NK-92 (cell line): Measurements from ENCODE around the gene KIFC3.
"Not testable (repeated sequence)": the region's sequence is repeated elsewhere in the genome, so short reads cannot be mapped to it uniquely, and the experiment has no call there.

Experiments
- DNase-seq: peaks from one replicate; lab custom pipeline; 2025; ENCODE audit not compliant: unreplicated experiment; lab: John Stamatoyannopoulos, UW

Gene KIFC3

DNA sequence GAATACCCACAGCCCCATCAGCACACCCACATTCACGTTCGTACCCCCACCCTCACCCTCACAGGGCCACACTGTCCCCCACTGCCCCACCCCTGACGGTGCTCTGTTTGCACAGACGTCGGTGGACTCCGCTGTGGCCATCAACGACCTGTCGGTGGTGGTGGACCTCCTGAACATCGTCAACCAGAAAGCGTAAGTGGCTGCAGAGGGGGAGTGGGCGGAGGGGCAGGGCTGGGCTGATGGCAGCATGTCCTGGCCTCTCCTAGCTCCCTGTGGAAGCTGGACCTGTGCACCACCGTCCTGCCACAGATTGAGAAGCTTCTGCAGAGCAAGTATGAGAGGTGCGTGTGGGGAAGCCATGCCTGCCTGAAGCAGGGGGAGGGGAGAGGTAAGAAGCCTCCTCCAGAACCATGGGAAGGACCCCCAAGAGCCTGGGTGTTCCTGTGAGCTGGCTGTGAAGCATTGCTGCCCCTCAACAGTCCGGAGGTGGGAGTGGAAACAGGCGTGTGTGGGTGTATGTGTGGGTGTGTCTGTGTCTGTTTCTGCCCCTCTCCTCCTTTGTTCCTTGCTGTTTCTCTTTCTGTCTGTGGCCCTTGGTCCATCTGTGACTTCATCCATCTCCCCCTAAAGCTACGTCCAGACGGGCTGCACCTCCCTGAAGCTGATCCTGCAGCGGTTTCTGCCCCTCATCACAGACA lies 46.4 kb downstream of the KIFC3 start:
- no peak for DNase-seq

DNA sequence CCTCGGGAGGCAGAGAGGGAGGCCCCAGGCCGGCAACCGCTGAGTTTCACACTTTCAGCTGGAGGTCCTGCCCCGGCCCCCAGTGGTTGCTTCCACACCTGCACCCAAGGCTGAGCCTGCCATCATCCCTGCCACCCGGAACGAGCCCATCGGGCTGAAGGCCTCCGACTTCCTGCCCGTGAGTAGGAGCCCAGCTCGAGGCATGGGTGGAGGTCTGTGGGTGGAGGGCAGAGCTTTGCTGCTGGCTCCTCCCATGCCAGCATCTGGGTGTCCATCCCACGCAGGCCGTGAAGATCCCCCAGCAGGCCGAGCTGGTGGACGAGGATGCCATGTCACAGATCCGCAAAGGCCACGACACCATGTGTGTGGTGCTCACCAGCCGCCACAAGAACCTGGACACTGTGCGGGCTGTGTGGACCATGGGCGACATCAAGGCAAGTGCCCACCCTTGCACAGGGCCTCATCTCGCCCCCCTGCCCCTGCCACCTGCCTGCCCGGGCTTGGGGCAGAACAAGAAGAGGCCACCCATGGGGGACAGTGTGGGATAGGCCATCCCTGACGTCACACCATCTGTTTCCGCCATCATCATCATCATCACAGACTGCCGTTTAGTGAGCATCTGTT lies 47.1 kb downstream of the KIFC3 start:
- no peak for DNase-seq

DNA sequence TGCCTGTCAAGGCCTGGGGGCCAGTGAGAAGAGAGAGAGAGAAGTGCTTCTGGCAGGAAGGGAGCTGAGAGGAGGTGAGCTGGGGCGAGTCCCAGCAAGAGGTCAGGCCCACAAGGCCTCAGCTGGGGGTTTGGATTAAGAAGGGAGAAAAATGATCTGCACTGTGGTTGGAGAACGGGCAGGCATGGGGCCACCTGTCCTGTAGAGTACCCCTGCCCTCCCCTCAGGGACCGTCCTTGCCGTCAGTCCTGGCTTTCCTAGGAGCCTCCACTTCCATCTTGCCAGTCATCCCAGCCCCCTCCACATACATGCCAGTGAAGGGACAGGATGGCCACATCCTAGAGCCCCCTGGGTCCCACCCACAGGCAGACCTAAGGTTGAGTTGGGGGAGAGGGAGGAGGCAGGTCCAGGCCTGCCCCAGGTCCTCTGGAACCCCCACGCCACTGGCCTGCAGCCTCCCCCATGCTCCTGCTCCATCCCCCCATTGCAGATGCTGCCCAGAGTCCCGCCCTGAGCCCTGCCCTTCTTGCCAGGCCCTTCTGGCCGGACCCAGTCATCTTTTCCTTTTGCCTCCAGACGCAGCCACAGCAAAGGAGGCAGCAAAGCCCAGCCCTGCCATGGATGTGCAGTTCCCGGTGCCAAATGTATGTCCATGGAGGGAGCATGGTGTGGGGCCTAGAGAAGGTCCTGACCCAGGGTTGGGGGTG lies 47.8 kb downstream of the KIFC3 start:
- DNase-seq = no peak

DNA sequence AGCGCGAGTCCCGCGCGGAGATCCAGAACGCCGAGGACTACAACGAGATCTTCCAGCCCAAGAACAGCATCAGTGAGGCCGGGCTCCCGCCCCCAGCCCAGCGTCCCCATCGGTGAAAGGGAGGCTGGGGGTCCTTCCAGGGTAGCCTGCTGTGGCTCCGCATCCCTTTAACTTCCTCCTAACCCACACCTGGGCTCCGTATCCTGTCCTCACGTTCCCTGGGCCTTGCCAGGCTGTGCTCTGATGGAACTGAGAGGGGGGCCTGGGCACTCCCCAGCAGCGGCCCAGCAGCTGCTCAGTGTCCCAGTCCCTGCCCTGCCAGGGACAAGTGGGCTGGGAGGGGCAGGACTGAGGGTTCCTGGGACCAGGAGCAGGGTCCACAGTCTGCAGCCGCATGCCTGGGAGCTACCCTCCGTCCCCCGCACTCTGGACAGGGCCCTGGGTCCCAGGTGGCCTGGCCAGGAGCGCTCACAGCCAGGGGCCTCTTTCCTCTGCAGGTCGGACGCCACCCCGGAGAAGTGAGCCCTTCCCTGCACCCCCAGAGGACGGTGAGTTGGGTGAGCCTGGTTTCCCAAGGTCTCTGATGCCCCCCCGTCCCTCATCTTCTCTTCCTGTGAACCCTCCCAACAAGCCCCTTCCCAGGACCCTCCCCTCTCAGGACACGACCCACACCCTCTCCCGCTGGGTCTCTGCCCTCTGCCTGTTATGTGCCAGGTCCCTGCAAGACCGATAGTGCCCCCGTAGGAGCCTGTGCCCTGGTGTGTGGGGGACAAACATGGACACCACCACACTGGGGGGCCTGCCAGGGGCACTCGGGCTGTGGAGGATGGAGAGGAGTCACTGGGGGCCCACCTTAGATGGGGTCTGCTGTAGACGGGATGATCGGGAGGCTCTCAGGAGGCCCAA lies 48.6 kb downstream of the KIFC3 start:
- DNase-seq = no peak

DNA sequence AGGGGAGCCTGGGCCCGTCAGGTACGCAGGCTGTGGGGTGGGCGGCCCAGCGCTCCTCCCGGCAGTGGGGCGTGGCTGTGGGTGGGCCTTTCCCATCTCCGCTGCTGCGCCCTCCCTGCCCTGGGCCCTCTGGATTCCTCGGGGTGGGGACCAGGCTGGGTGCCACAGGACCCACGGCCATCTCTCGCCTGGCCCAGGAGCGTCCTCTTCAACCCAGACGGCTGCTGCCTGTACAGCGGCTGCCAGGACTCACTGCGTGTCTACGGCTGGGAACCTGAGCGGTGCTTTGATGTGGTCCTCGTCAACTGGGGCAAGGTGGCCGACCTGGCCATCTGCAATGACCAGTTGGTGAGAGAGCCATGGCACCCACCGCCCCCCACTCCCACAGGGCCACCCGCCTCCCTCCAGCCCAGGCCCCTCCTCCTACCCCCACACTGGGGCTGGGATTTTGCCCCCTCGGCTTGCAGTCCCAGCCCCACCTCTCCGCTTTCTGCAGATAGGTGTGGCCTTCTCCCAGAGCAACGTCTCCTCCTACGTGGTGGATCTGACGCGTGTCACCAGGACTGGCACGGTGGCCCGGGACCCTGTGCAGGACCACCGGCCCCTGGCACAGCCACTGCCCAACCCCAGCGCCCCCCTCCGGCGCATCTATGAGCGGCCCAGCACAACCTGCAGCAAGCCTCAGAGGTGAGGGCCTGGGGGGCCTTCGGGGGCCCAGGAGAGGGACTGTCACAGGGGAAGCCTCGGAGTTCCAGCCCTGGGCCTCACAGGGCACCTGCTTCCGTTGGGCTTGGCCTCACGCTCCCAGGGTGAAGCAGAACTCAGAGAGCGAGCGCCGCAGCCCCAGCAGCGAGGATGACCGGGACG lies 49.5 kb downstream of the KIFC3 start:
- no peak for DNase-seq

DNA sequence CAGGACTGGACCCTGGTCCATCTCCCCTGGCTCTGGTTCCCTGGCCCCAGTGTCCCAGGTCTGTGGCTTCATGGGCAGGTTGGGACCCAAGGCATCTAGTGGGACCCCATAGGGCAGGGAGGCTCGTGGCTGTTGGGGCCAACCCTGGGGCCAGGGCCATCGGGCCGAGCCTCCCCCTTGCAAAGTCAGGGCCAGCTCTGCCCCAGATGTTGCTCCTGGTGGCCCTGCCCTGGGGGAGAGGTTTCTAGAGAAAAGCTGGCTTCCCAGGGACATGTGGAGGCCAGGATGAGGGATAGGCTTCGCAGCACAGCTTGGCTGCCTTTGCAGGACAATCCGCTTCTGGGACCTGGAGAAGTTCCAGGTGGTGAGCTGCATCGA lies 50.1 kb downstream of the KIFC3 start:
- DNase-seq = no peak

DNA sequence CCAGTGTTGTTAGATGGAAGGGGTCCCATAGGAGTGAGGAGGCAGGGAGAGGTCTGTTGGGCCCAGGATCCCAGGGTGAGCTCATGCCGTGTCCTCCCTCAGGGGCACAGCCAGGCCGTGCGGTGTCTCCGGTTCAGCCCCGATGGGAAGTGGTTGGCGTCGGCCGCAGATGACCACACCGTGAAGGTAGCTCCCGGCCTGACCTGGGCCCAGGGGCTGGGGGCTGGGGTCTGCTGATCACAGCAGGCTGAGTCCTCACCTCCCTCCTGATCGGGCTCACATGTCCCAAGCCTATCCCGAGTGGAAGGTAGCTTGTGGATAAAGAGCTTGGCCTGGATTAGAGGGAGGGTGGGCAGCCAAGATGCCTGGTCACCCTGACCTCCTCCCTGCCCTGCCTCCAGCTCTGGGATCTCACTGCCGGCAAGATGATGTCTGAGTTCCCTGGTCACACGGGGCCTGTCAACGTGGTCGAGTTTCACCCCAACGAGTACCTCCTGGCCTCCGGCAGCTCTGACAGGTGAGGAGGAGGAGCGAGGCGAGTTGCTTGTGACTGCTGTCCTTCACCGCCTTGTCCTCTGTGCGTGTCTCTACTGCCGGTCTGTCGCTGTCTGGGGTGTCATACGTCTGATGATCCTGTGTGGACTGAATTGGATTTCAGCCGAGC lies 50.6 kb downstream of the KIFC3 start:
- no peak for DNase-seq

DNA sequence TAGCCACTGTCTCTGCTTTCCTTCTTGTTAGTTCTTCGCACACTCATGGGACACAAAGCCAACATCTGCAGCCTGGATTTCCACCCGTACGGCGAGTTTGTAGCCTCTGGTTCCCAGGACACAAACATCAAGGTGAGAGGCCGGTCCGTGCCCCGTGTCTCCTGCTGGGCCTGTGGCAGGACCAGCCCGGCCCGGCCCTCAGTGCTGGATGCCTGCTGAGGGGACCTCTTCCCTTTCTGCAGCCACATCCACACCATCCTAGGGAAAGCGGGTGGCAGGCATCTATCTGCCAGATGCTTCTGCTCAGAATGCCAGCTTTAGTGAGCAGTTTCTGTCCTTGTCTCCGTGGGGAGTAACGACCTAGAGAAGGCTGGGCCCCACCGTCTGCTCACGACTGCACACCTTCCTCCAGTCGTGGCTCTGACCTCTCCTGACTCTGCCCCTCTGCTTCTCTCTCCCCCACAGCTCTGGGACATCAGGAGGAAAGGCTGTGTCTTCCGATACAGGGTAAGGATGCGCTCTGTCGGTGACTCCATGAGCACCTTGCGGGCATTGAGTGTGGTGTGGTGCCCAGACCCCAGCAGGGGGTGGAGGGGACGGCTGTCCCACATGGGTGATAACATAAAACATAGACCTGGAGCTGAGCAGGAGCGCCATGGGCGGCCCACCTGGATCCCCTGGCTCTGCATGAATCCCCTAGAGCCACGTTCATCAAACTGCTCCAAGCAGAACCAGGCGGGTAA lies 51.3 kb downstream of the KIFC3 start:
- DNase-seq = no peak

DNA sequence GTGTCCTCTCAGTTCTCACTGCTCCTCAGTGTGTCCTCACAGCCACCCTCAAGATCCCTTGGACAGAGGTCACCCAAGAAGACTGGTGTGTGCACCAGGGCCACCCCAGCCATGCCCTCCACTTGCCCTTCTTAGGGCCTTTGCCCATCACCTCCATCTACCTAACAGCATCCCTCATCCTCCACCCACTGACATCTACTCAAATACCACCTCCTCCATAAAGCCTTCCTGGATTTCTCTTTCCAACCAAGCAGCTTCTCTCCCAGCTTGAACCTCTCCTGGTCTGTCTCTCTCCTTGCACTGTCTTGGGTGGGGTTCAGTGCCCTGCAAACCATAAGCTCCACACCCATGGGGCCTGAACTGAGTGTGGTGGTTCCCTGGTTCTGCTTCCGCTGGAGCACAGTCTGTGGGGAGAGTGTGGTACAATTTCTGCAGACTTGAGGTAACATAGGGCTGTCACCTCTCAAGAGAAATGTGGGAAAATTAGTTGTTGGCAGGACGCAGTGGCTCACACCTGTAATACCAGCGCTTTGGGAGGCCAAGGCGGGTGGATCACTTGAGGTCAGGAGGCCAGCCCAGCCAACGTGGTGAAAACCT lies 52.3 kb downstream of the KIFC3 start:
- DNase-seq = no peak

DNA sequence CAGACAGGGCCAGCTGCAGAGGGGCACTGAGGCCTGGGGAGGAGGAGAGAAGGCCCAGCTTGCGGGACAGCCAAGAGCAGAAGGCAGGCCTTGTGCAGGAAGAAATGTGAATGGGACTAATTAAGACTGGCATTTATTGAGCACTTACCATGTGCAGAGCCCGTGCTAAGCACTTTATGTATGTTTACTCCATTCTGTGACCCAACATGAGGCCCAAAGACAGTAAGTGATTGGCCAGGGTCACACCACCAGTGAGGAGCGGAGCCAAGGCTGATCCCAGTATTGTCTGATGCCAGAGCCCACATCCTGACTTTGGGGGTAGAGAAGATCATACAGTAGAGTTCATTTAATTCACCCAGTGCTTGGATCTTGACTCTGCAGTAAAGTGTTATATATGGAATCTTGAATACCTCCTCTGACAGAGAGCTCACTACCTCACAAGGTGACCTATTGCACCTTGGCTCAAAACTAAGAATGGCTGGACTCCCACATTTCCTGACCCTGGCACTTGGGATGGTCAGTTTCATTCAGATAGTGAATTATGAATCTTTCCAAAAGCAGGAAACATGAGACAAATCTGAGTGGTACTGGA lies 53.1 kb downstream of the KIFC3 start:
- DNase-seq = no peak

DNA sequence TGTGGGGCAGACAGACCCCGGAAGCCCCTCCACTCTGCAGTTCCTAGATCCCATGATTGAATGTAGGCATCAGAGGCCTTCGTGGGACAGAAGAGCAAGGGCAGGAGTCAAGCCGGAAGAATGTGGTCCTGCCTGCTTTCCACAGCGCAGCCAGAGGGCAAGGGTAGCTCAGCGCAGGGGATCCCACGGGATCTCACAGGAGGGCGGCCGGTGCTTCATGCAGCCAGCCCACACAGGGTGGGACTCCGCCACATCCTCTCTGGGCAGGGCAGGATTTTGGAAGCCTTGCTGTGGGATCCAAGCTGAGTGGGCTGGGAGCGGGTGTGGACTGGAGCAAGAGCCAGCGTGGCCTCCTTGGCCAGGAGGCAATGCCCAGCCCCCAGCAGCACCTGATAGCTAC lies 53.7 kb downstream of the KIFC3 start:
- DNase-seq = no peak

DNA sequence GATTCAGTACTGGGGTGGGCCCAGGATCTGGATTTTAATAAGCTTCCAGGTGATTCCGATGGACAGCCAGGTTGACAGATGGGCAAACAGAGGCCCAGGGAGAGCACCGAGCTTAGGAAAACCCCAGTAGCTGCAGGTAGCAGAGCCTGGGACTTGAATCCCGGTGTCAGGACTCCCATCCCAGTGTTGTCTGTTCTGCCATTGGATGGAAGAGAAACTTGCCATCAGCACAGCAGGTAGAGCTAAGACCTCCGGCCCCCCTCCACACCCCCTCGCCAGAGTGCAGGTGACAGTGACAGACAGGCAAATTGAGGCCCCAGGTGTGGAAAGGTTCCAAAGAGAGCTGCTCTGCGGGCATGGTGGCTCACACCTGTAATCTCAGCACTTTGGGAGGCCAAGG lies 54.3 kb downstream of the KIFC3 start:
- no peak for DNase-seq

DNA sequence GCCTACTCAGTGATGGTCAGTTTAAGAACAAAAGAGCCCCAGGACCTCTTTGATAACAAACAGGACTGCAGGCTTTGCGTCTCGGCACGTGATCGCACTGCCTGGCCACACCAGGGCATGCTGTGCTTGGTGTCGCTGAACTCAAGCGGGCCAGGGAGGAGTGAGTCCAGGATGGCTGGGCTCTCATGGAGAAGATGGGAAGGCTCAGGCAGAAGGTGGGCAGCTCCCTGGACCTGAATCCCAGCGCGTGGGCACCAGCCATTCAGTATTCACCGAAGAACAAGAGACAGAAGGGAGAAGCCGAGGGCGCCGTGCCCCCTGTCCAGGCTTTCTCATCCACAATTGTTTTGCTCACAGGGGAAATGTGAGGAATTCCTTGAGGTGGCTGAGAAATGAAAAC lies 54.8 kb downstream of the KIFC3 start:
- no peak for DNase-seq

DNA sequence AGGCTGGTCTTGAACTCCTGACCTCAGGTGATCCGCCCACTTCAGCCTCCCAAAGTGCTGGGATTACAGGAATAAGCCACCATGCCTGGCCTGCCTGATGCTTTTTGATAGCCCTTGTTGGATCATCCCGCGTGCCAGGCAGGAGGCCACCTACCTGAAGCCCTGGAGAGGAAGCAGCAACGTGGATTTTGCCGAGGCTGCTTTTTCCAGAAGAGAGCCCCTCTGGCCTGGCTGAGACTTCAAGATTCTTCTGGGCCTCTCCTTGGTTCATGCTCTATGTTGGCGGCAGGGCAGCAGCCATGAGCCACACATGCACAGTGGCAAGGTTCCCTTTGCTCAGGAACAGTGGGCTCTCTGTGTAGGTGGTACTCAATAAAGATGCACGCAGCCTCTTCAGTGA lies 55.2 kb downstream of the KIFC3 start:
- DNase-seq = no peak

DNA sequence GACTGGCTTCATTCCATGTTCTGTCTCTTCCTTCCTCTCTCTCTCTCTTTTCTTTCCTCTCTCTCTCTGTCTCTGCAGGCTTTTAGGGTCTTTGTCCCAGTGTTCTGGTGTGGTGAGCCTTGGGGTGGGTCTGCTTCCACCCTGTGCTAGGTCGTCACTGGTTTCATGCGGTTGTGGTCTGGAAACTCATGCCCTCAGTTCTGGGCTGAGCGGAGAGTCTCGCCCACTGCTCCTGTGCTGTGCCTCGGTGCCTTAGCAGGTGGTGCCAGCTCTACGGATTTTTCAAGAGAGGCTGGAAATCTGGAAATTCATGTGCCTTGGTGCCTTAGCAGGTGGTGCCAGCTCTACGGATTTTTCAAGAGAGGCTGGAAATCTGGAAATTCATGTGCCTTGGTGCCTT lies 56.0 kb downstream of the KIFC3 start:
- DNase-seq = not testable (repeated sequence)

DNA sequence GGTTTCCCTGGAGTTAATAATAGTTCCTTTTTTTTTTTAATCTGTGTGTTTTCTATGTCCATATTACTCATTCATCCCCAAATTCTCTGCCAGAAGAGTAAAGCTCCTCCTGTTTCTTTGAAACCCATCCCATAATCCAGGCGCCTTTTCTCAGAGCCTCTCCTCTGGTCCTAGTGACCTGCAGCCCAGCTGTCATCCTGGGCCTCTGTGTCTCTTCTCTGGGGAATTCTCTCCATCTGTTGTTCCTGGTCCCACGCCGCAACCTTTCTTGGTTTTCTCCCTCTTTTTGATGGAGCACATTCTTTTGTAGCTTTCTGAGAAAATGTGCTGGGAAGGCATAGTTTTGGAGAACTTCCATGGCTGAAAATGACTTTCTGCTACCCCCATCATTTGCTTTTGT lies 56.5 kb downstream of the KIFC3 start:
- DNase-seq = no peak

DNA sequence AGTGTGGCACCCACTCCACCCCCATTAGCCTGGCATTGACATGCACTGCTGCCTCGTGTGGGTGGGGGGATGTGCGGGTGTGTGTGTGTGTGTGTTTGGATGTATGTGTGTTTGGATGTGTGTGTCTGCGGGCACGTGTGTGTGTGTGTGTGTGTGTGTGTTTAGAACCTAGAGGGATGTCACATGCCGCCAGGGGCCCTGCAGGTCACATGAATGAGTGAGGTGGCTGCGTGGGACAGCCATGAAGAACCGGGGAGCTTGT lies 57.7 kb downstream of the KIFC3 start:
- no peak for DNase-seq

DNA sequence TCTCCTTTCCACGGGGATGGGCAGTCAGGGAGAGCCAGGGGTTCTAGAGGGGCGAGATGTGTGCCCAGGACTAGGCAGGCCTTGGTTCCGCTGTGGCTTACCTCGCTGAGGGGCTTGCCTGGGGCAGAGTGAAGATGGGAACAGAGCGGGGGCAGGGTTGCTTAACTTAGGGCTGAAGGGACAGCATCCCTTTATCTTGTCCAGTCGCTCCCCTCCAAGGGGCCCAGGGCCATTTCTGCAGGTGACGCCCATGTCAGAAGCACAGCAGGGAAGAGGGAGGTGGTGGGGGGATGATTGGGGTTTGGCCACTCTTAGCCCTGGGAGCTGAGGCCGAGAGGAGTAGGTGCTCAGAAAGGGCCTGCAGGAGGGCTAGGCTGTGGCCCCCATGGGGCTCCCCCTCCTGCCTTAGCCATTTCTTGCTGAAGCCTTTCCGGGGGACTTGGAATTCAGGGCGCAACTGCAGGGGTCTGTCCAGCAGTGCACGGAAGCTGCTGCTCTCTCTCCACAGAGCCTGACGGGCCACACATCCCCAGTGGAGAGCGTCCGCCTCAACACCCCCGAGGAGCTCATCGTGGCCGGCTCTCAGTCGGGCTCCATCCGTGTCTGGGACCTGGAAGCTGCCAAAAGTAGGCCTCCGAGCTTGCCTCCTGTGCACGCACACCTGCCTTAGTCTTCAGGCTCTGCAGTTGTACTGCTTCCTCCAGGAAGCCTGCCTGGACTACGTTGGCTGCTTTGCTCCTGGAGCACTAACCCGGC lies 58.2 kb downstream of the KIFC3 start:
- no peak for DNase-seq
